ENCODE data around the gene PEX6.

GRCh38 chr6:42947950-42948349 is 31.0 kb downstream of the PEX6 start:
- no peak for TF ChIP-seq CTCF (optimal IDR thresholded peaks at IDR 0.05 in 1 of 3, IDR thresholded peaks at IDR 0.05 in 1 of 3, conservative IDR thresholded peaks at IDR 0.05 in 1 of 3; ENCODE audit: extremely low read depth in 1 of 3, insufficient read depth in 2 of 3, low read length in 3 of 3)
- TF ChIP-seq EZH2 (IDR thresholded peaks at IDR 0.05; ENCODE audit: low read length) = no peak

Measured in keratinocyte (primary cell).